HepG2 (cell line): ENCODE data around the gene TTPAL. TPM values are rescaled to one million over a fixed set of nuclear protein-coding genes. Genes with fewer than 3 reads are reported as not detected.

Experiments
- ATAC-seq: fragments of 200-7000 bp; cut with Tn5 transposase; 3 replicates; pipeline ENCODE4 v1.9.1; 2020; ENCODE audit warnings: mild to moderate bottlenecking, moderate library complexity
- BruUV-seq: library from RNA; stranded (reverse); fragments of 400-500 nt; replicated peaks from 2 replicates; lab custom pipeline; 2021; lab: Mats Ljungman, UMichigan
- CTCF ChIA-PET: fragments of 300-600 bp; formaldehyde crosslinking; extraction: SDS; loops from one replicate; lab custom pipeline; 2021; ENCODE audit warnings: low total read pairs, inconsistent platforms, low intra/inter-chr PET ratio; lab: Yijun Ruan, JAX
- POLR2A ChIA-PET: fragments of 350-600 bp; sonication (Branson Sonifier 250); formaldehyde crosslinking; loops from one replicate; lab custom pipeline; 2020; ENCODE audit warnings: antibody characterized with exemption, inconsistent platforms; lab: Yijun Ruan, JAX
- DNase-seq: peaks from one replicate; pipeline ENCODE4 v3.0.0-alpha.2; 2015; ENCODE audit warnings: low spot score
- FAIRE-seq: peaks from 3 replicates; lab custom pipeline; 2011; peaks lifted over from hg19 to GRCh38; lab: Jason Lieb, UNC
- H2AFZ ChIP-seq: one replicate; pipeline ENCODE4 v1.6.1; 2011; ENCODE audit warnings: low read length, inconsistent platforms
- H3K27ac ChIP-seq: fragments of 300-600 bp; 3 replicates; pipeline ENCODE4 v1.8.0; 2011; ENCODE audit warnings: mixed run types, mild to moderate bottlenecking, mixed read lengths, low read length, inconsistent platforms; ENCODE audit not compliant: insufficient read depth; ENCODE audit errors: extremely low read length
- H3K27me3 ChIP-seq, 2 experiments: fragments of 200-600 bp in 1 of 2; 2 replicates in 1 of 2; 3 replicates in 1 of 2; pipeline versions ENCODE4 v1.6.0 to v1.8.0; 2011; ENCODE audit warnings: low read length in 2 of 2, mild to moderate bottlenecking in 2 of 2, moderate library complexity in 2 of 2, inconsistent platforms in 1 of 2; ENCODE audit not compliant: insufficient read depth in 2 of 2, control insufficient read depth in 1 of 2
- H3K36me3 ChIP-seq, 2 experiments: fragments of 200-600 bp in 1 of 2; replicated peaks in 1 of 2; 2 replicates in 1 of 2; 3 replicates in 1 of 2; pipeline versions ENCODE4 v1.5.1 to v1.8.0; 2011; ENCODE audit warnings: low read length in 2 of 2, inconsistent platforms in 1 of 2; ENCODE audit not compliant: insufficient read depth in 2 of 2, control insufficient read depth in 1 of 2
- H3K4me1 ChIP-seq: 2 replicates; pipeline ENCODE4 v1.5.1; 2012; ENCODE audit warnings: low read length, inconsistent platforms; ENCODE audit not compliant: insufficient read depth
- H3K4me2 ChIP-seq: 2 replicates; pipeline ENCODE4 v1.6.0; 2011; ENCODE audit warnings: low read depth, low read length, inconsistent platforms
- H3K4me3 ChIP-seq, 3 experiments: fragments of 200-600 bp in 1 of 3; sonication (generic), shearing (Covaris generic) in 1 of 3; replicated peaks in 1 of 3; 2 replicates each; pipeline ENCODE4 v1.5.1; 2011 to 2016; ENCODE audit warnings: low read length in 3 of 3, inconsistent platforms in 2 of 3, low read depth in 2 of 3, mild to moderate bottlenecking in 2 of 3, control low read depth in 1 of 3, mixed read lengths in 1 of 3; ENCODE audit not compliant: insufficient read depth in 1 of 3
- H3K79me2 ChIP-seq: one replicate; pipeline ENCODE4 v1.6.1; 2011; ENCODE audit warnings: low read length, inconsistent platforms; ENCODE audit not compliant: insufficient read depth
- H3K9ac ChIP-seq: 2 replicates; pipeline ENCODE4 v1.6.0; 2011; ENCODE audit warnings: mild to moderate bottlenecking, low read depth, low read length, inconsistent platforms; ENCODE audit not compliant: insufficient read depth
- H3K9me3 ChIP-seq: 2 replicates; pipeline ENCODE4 v1.5.1; 2012; ENCODE audit warnings: mild to moderate bottlenecking, low read length
- H4K20me1 ChIP-seq: 2 replicates; pipeline ENCODE4 v1.6.0; 2011; ENCODE audit warnings: inconsistent platforms, mild to moderate bottlenecking, low read length, moderate library complexity; ENCODE audit not compliant: insufficient read depth
- ELK4 ChIP-seq: sonication (generic); formaldehyde crosslinking; IDR thresholded peaks from 2 replicates; pipeline ENCODE4 v1.9.0; 2021; ENCODE audit warnings: missing genetic modification reagents, borderline replicate concordance
- HNRNPH1 ChIP-seq: fragments of 200-400 bp; formaldehyde crosslinking; optimal IDR thresholded peaks from 2 replicates; pipeline ENCODE3; 2017; ENCODE audit warnings: mild to moderate bottlenecking, low read depth, low read length
- HOXA9 ChIP-seq: sonication (generic); formaldehyde crosslinking; IDR thresholded peaks from 2 replicates; pipeline ENCODE4 v1.8.1; 2022; ENCODE audit warnings: missing genetic modification reagents, mild to moderate bottlenecking, moderate library complexity, borderline replicate concordance
- KLF9 ChIP-seq: IDR thresholded peaks from 2 replicates; pipeline ENCODE4 v1.6.1; 2016; ENCODE audit warnings: low read depth
- MLLT10 ChIP-seq: sonication (generic); formaldehyde crosslinking; IDR thresholded peaks from 2 replicates; pipeline ENCODE4 v1.4.0; 2020; ENCODE audit warnings: missing genetic modification reagents
- NR2F6 ChIP-seq, 2 experiments: IDR thresholded peaks; 2 replicates each; pipeline ENCODE4 v1.6.1; 2016; ENCODE audit warnings: antibody characterized with exemption in 1 of 2, mild to moderate bottlenecking in 1 of 2
- ZEB1 ChIP-seq: IDR thresholded peaks from 2 replicates; pipeline ENCODE4 v1.6.1; 2012; ENCODE audit warnings: mild to moderate bottlenecking, low read depth, inconsistent platforms; ENCODE audit not compliant: insufficient replicate concordance
- ZNF460 ChIP-seq: sonication (generic); formaldehyde crosslinking; IDR thresholded peaks from 2 replicates; pipeline ENCODE4 v1.5.1; 2020; ENCODE audit warnings: missing genetic modification reagents, mild to moderate bottlenecking, borderline replicate concordance
- ZNF841 ChIP-seq: sonication (generic); formaldehyde crosslinking; IDR thresholded peaks from 2 replicates; pipeline ENCODE4 v1.8.1; 2023; ENCODE audit warnings: missing genetic modification reagents, borderline replicate concordance
- WGBS: methylation state at CpG from one replicate; pipeline ENCODE4 v1.1.6; 2017; ENCODE audit warnings: low lambda C conversion rate; 5-methylcytosine and 5-hydroxymethylcytosine counted together
- in situ Hi-C: cut with HindIII; loops from 2 replicates; pipeline ENCODE4 v1.10.0; 2017; ENCODE audit warnings: low pct_unique_long_range_greater_than_20kb; ENCODE audit not compliant: extremely low pct_ligation_motif_present
- intact Hi-C: fragments of 100-400 bp; cut with micrococcal nuclease; formaldehyde crosslinking; loops from one replicate; pipeline ENCODE4 v1.10.0; 2022; ENCODE audit not compliant: unreplicated experiment
- polyA plus RNA-seq, 8 experiments: library from polyadenylated mRNA; depleted of rRNA in 3 of 8; stranded (reverse) in 7 of 8; unstranded in 1 of 8; fragments of >200 nt; fragmentation: Illumina TruSeq in 4 of 8; extraction: Trizol in 4 of 8; gene quantifications; 2 replicates each; pipeline versions ENCODE4 v1.2.1 to v1.2.3, GENCODE V29; 2011 to 2016; ENCODE audit warnings: low read depth in 4 of 8, missing spikeins in 1 of 8, mixed read lengths in 1 of 8; ENCODE audit not compliant: insufficient read depth in 1 of 8
- total RNA-seq, 5 experiments: library from RNA; depleted of rRNA; stranded (reverse); fragments of >200 nt; fragmentation: Illumina TruSeq; extraction: Trizol; gene quantifications; 2 replicates each; pipeline ENCODE4 v1.2.3, GENCODE V29; 2016; ENCODE audit warnings: low read depth in 1 of 5

Gene TTPAL
- total and polyA plus RNA-seq, 2 of the 13 experiments (the other 11 are each of a cell fraction or from before 2014, with no cell fraction given), result 4.3 to 18.8 TPM

- H3K27ac ChIP-seq, result no peak overlapping the region
- no peak for DNase-seq
- peaks cover 74% of the 10 kb centered on the region for H3K79me2 ChIP-seq
- no peak overlapping the region for H3K4me2 ChIP-seq
- peaks cover 39% of the 10 kb centered on the region for H3K4me1 ChIP-seq
- ChIA-PET CTCF (no interaction called here), POLR2A (interaction anchor here (2.2 kb wide), 1 partner anchor 14 kb away, joined by 6 read pairs; no protein-coding TSS in a partner anchor)
- ATAC-seq, result no peak
- no peaks in the 10 kb centered on the region for H3K9me3 ChIP-seq
- peaks cover 3 to 18% of the 10 kb centered on the region in 2 experiments; a peak in 4 of 5 replicates for H3K36me3 ChIP-seq
- peaks cover 44% of the 10 kb centered on the region for H4K20me1 ChIP-seq
- no peak for TF ChIP-seq HNRNPH1
- TF ChIP-seq NR2F6 (IDR thresholded peaks at IDR 0.05), result no peak
- TF ChIP-seq NR2F6 (CRISPR knock-in tag; IDR thresholded peaks at IDR 0.05), result no peak
- no peak for TF ChIP-seq ELK4 (CRISPR knock-in tag)
- no peak for TF ChIP-seq ZNF460
- no peak for TF ChIP-seq MLLT10 (CRISPR knock-in tag)
- TF ChIP-seq KLF9 (CRISPR knock-in tag), result no peak
- H3K27me3 ChIP-seq, result no peaks in the 10 kb centered on the region; a peak in 1 of 5 replicates
- 92% methylated on average over 3 of the region's 3 CpGs for WGBS
- intact Hi-C loops, result no loop called here
- H3K9ac ChIP-seq, result no peak overlapping the region
- H2AFZ ChIP-seq, result no peak overlapping the region
- no TSS peak for BruUV-seq
- no peak overlapping the region for H3K4me3 ChIP-seq
- in situ Hi-C loops, result no loop called here
- FAIRE-seq, result no peak
Observed at GRCh38 chr20:44517454-44517853, 41.8 kb downstream of the TTPAL start.

- 92% methylated on average over 3 of the region's 3 CpGs for WGBS
- ATAC-seq (no peak), FAIRE-seq (no peak), DNase-seq (no peak)
- Histone ChIP-seq H2AFZ (no peak overlapping the region), H3K9me3 (no peaks in the 10 kb centered on the region), H3K4me3 (no peak overlapping the region), H3K27me3 (no peaks in the 10 kb centered on the region; a peak in 1 of 5 replicates), H3K4me1 (peaks cover 47% of the 10 kb centered on the region), H3K36me3 (peaks cover 2 to 10% of the 10 kb centered on the region in 2 experiments; a peak in 3 of 5 replicates), H3K9ac (no peak overlapping the region), H4K20me1 (peaks cover 44% of the 10 kb centered on the region), H3K79me2 (peaks cover 74% of the 10 kb centered on the region), H3K4me2 (no peak overlapping the region), H3K27ac (no peak overlapping the region)
- no TSS peak for BruUV-seq
- ChIA-PET CTCF (no interaction called here), POLR2A (interaction anchor here (1.2 kb wide), 1 partner anchor 10 kb away, joined by 5 read pairs; no protein-coding TSS in a partner anchor)
- intact Hi-C loops (no loop called here), in situ Hi-C loops (no loop called here)
- TF ChIP-seq ZNF841 (CRISPR knock-in tag), result no peak
- TF ChIP-seq HOXA9 (CRISPR knock-in tag), result no peak
- no peak for TF ChIP-seq ZEB1
Observed at GRCh38 chr20:44518248-44518647, 42.6 kb downstream of the TTPAL start.
